Neural progenitor cell (in vitro differentiated cells): ENCODE results near the gene SLC23A2. TPM values are rescaled to one million over a fixed set of nuclear protein-coding genes. Genes with fewer than 3 reads are reported as not detected.
"Not testable (repeated sequence)": the region's sequence is repeated elsewhere in the genome, so short reads cannot be mapped to it uniquely, and the experiment has no call there.

Source experiments
- DNase-seq: peaks from one replicate; pipeline ENCODE4 v3.0.0-alpha.2; 2016; ENCODE audit warnings: low spot score
- H2AFZ ChIP-seq: fragments of 200-600 bp; sonication (generic); replicated peaks from 2 replicates; pipeline ENCODE4 v1.6.1; 2016; ENCODE audit warnings: antibody characterized with exemption
- H3F3A ChIP-seq: fragments of 200-600 bp; sonication (generic); 2 replicates; pipeline ENCODE4 v1.6.1; 2016; ENCODE audit warnings: antibody characterized with exemption, low read depth
- H3K27ac ChIP-seq: fragments of 200-600 bp; sonication (generic); 2 replicates; pipeline ENCODE4 v1.5.1; 2016; ENCODE audit warnings: mild to moderate bottlenecking
- H3K27me3 ChIP-seq: fragments of 200-600 bp; sonication (generic); 2 replicates; pipeline ENCODE4 v1.6.1; 2016; ENCODE audit warnings: mild to moderate bottlenecking, moderate library complexity
- H3K36me3 ChIP-seq: fragments of 200-600 bp; sonication (generic); 2 replicates; pipeline ENCODE4 v1.5.1; 2016
- H3K4me1 ChIP-seq: fragments of 200-600 bp; sonication (generic); 2 replicates; pipeline ENCODE4 v1.6.1; 2016; ENCODE audit warnings: mixed run types
- H3K4me2 ChIP-seq: fragments of 200-600 bp; sonication (generic); 2 replicates; pipeline ENCODE4 v1.6.1; 2016
- H3K4me3 ChIP-seq: fragments of 200-600 bp; sonication (generic); 2 replicates; pipeline ENCODE4 v1.5.1; 2016
- H3K79me2 ChIP-seq: fragments of 200-600 bp; sonication (generic); 2 replicates; pipeline ENCODE4 v1.6.1; 2016; ENCODE audit warnings: low read depth
- H3K9ac ChIP-seq: fragments of 200-600 bp; sonication (generic); 2 replicates; pipeline ENCODE4 v1.6.1; 2016
- H3K9me3 ChIP-seq: fragments of 200-600 bp; sonication (generic); 2 replicates; pipeline ENCODE4 v1.5.1; 2016; ENCODE audit warnings: low read depth
- H4K20me1 ChIP-seq: fragments of 200-600 bp; sonication (generic); 2 replicates; pipeline ENCODE4 v1.6.1; 2016; ENCODE audit warnings: low read depth
- H3K27ac Mint-ChIP-seq: 3 replicates; pipeline ENCODE4 v1.8.0; 2021; ENCODE audit warnings: mixed read lengths
- H3K27me3 Mint-ChIP-seq: 2 replicates; pipeline ENCODE4 v1.8.0; 2022; ENCODE audit warnings: low read depth, mild to moderate bottlenecking, inconsistent platforms, moderate library complexity, mixed read lengths; ENCODE audit not compliant: insufficient read depth
- H3K36me3 Mint-ChIP-seq: 3 replicates; pipeline ENCODE4 v1.8.0; 2021; ENCODE audit warnings: mixed read lengths
- H3K4me1 Mint-ChIP-seq: 3 replicates; pipeline ENCODE4 v1.8.0; 2021; ENCODE audit warnings: mixed read lengths
- H3K4me3 Mint-ChIP-seq: 3 replicates; pipeline ENCODE4 v1.8.0; 2021; ENCODE audit warnings: mild to moderate bottlenecking, moderate library complexity, mixed read lengths
- H3K9me3 Mint-ChIP-seq: 3 replicates; pipeline ENCODE4 v1.8.0; 2020; ENCODE audit warnings: mixed read lengths
- EZH2 ChIP-seq: fragments of 200-600 bp; sonication (generic); IDR thresholded peaks from 2 replicates; pipeline ENCODE4 v1.6.1; 2017; ENCODE audit warnings: antibody characterized with exemption, mild to moderate bottlenecking, moderate library complexity
- EZH2phosphoT487 ChIP-seq: fragments of 200-600 bp; sonication (generic); IDR thresholded peaks from 2 replicates; pipeline ENCODE4 v1.6.1; 2017; ENCODE audit warnings: antibody characterized with exemption
- total RNA-seq: library from RNA; depleted of rRNA; stranded (reverse); fragments of >200 nt; gene quantifications from 2 replicates; pipeline ENCODE4 v1.2.3, GENCODE V29; 2015; ENCODE audit warnings: low replicate concordance
- TF ChIP-seq, protein P1 (sequence below): fragments of 200-600 bp; sonication (generic); IDR thresholded peaks from 2 replicates; pipeline ENCODE4 v1.5.1; 2017; ENCODE audit warnings: antibody characterized with exemption, mild to moderate bottlenecking

SLC23A2 gene
- total RNA-seq, 1 donor from 2014 or later = 13.0 TPM

DNA sequence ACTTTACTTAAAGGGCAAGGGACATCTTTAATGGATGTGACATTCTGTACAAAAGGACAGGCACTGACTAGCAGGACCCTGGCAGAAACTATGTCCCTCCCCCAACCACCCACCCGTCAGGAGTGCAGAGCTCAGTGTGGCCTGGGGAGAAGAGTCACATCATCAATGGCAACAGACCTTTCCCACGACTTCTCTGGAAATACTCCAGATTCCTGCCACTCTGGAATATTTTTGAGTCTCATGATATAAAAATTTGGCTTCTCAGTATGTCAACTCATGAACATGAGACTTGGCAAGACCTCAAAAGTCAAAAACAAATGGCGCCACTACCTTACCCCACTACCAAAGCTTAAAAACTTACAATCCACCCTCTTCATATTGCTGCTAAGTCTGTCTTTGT lies 118.3 kb downstream of the SLC23A2 start:
- no peak overlapping the region for H2AFZ ChIP-seq
- no peaks in the 10 kb centered on the region for H3K27me3 ChIP-seq
- no peaks in the 10 kb centered on the region for H3K36me3 ChIP-seq
- no peaks in the 10 kb centered on the region for H4K20me1 ChIP-seq
- TF ChIP-seq EZH2phosphoT487 (no peak), EZH2 (no peak)
- TF ChIP-seq, protein P1, sequence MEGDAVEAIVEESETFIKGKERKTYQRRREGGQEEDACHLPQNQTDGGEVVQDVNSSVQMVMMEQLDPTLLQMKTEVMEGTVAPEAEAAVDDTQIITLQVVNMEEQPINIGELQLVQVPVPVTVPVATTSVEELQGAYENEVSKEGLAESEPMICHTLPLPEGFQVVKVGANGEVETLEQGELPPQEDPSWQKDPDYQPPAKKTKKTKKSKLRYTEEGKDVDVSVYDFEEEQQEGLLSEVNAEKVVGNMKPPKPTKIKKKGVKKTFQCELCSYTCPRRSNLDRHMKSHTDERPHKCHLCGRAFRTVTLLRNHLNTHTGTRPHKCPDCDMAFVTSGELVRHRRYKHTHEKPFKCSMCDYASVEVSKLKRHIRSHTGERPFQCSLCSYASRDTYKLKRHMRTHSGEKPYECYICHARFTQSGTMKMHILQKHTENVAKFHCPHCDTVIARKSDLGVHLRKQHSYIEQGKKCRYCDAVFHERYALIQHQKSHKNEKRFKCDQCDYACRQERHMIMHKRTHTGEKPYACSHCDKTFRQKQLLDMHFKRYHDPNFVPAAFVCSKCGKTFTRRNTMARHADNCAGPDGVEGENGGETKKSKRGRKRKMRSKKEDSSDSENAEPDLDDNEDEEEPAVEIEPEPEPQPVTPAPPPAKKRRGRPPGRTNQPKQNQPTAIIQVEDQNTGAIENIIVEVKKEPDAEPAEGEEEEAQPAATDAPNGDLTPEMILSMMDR = no peak
- no peaks in the 10 kb centered on the region for H3K27me3 Mint-ChIP-seq
- no peaks in the 10 kb centered on the region for H3K9me3 Mint-ChIP-seq
- peaks cover 5% of the 10 kb centered on the region for H3K4me1 Mint-ChIP-seq
- H3F3A ChIP-seq = peaks cover 12% of the 10 kb centered on the region
- no peak overlapping the region for H3K9ac ChIP-seq
- no peaks in the 10 kb centered on the region for H3K79me2 ChIP-seq
- H3K4me3 Mint-ChIP-seq = no peak overlapping the region
- H3K4me1 ChIP-seq = peaks cover 19% of the 10 kb centered on the region
- no peak overlapping the region for H3K4me2 ChIP-seq
- no peaks in the 10 kb centered on the region for H3K9me3 ChIP-seq
- H3K4me3 ChIP-seq = no peak overlapping the region
- peaks cover 11% of the 10 kb centered on the region for H3K36me3 Mint-ChIP-seq
- no peak overlapping the region for H3K27ac Mint-ChIP-seq
- no peak for DNase-seq
- no peak overlapping the region for H3K27ac ChIP-seq

DNA sequence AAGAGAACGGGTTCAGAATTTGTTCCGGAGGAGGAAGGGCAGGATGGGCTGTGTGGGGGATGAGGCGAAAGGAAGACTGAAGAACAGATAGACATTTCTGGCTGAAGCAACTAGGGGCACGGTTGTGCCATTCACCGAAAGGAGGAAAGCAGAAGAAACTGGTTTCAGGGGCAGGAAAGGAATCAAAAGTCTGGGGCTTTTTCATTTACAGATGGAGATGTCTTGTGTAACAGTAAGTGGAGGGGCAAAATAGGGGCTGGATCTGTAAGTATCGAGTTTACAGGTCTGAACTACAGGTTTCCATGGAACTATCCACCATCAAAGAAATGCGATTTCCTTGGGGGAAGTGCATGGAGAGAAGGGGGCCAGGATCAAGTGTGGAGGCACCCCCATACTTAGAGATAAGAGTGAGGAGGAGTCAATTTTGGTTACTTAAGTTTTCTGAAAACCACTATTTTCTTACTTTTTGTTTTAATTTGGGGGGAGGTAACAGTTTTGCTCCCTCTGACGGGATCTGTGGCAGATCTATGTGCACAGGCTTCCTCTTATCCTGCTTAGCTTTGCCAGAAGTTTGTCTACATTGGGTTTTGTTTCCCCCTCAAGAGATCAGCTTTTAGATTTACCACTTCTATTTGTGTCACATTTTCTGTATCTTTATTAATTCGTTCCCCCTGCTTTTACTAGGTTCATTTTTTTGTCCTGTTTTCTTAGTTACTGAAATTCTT lies 120.1 kb downstream of the SLC23A2 start:
- Histone ChIP-seq H3K27ac (no peak overlapping the region), H3K9me3 (no peaks in the 10 kb centered on the region), H3F3A (peaks cover 12% of the 10 kb centered on the region), H3K4me2 (peak overlapping the region; percentile 31), H3K4me3 (no peak overlapping the region), H3K9ac (no peak overlapping the region), H4K20me1 (no peaks in the 10 kb centered on the region), H3K27me3 (no peaks in the 10 kb centered on the region), H2AFZ (no peak overlapping the region), H3K36me3 (no peaks in the 10 kb centered on the region), H3K79me2 (no peaks in the 10 kb centered on the region), H3K4me1 (peaks cover 19% of the 10 kb centered on the region)
- H3K27me3 Mint-ChIP-seq = no peaks in the 10 kb centered on the region
- H3K4me1 Mint-ChIP-seq = peaks cover 5% of the 10 kb centered on the region
- no peak overlapping the region for H3K27ac Mint-ChIP-seq
- peaks cover 11% of the 10 kb centered on the region for H3K36me3 Mint-ChIP-seq
- DNase-seq = no peak
- TF ChIP-seq EZH2phosphoT487 (no peak), EZH2 (no peak)
- TF ChIP-seq, protein P1 = no peak
- H3K4me3 Mint-ChIP-seq = no peak overlapping the region
- H3K9me3 Mint-ChIP-seq = no peaks in the 10 kb centered on the region

DNA sequence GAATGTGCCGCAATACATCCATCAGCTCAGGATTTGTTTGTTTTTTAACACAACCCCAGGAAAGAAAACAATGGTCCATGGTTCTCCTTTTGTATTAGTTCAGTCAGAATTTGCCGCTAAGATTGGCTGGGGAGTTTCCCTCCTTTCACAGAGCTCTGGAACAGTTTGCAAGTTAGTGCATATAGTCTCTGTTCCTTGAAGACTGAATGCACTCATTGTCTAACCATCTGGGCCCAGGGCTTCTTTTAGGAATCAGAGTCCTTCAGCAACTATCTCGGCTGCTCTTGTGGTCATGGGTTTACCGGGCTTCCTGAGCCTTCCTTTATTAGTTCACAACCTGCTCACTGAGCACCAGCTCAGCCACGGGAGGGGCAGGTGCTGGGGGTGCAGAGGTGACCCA lies 121.3 kb downstream of the SLC23A2 start:
- H2AFZ ChIP-seq = no peak overlapping the region
- H3K9me3 Mint-ChIP-seq = no peaks in the 10 kb centered on the region
- H3K36me3 ChIP-seq = no peaks in the 10 kb centered on the region
- peaks cover 12% of the 10 kb centered on the region for H3F3A ChIP-seq
- peaks cover 11% of the 10 kb centered on the region for H3K36me3 Mint-ChIP-seq
- peaks cover 19% of the 10 kb centered on the region for H3K4me1 ChIP-seq
- peaks cover 7% of the 10 kb centered on the region for H3K4me1 Mint-ChIP-seq
- H4K20me1 ChIP-seq = no peaks in the 10 kb centered on the region
- H3K9me3 ChIP-seq = no peaks in the 10 kb centered on the region
- peak overlapping the region; percentile 31 for H3K4me2 ChIP-seq
- H3K27ac ChIP-seq = peak overlapping the region; percentile 92
- TF ChIP-seq, protein P1 = no peak
- TF ChIP-seq EZH2 (no peak), EZH2phosphoT487 (no peak)
- no peaks in the 10 kb centered on the region for H3K79me2 ChIP-seq
- peak; percentile 69 for DNase-seq
- no peak overlapping the region for H3K4me3 ChIP-seq
- H3K27me3 ChIP-seq = no peaks in the 10 kb centered on the region
- H3K27me3 Mint-ChIP-seq = no peaks in the 10 kb centered on the region
- no peak overlapping the region for H3K9ac ChIP-seq
- no peak overlapping the region for H3K27ac Mint-ChIP-seq
- H3K4me3 Mint-ChIP-seq = no peak overlapping the region

- H3K4me2 ChIP-seq, H4K20me1 ChIP-seq, DNase-seq, H3K27ac Mint-ChIP-seq, H3K79me2 ChIP-seq, H3K36me3 ChIP-seq, H3K27ac ChIP-seq, H3K4me3 ChIP-seq, H3K9me3 Mint-ChIP-seq, H3K27me3 ChIP-seq, H3K9me3 ChIP-seq, H2AFZ ChIP-seq, H3K4me3 Mint-ChIP-seq, H3K9ac ChIP-seq, H3K27me3 Mint-ChIP-seq: not testable (repeated sequence)
- peaks cover 15% of the 10 kb centered on the region for H3K4me1 Mint-ChIP-seq
- H3K4me1 ChIP-seq = peaks cover 25% of the 10 kb centered on the region
- peaks cover 12% of the 10 kb centered on the region for H3F3A ChIP-seq
- H3K36me3 Mint-ChIP-seq = peaks cover 13% of the 10 kb centered on the region
These were observed 123.2 kb downstream of the SLC23A2 start for GRCh38 chr20:4878099-4878498.
